Cardiac fibroblast (primary cell): ENCODE measurements around the gene KNSTRN.
A peak's percentile ranks its signal among the peaks of the same experiment; 100 is the strongest.

Experiments used
- DNase-seq, 2 donors: peaks; one replicate each; pipeline versions ENCODE4 v3.0.0 to v3.0.0-alpha.2; 2010; ENCODE audit warnings: low read depth in 2 of 2
- H3K4me3 ChIP-seq, 2 donors: replicated peaks in 1 of 2; 1 replicate in 1 of 2; 2 replicates in 1 of 2; pipeline ENCODE4 v1.5.1; 2011; ENCODE audit warnings: low read depth in 2 of 2, low read length in 2 of 2, mild to moderate bottlenecking in 2 of 2, moderate library complexity in 1 of 2
- TF ChIP-seq, protein P1 (sequence below): IDR thresholded peaks from one replicate; pipeline ENCODE4 v1.5.1; 2011; ENCODE audit warnings: low read depth, mild to moderate bottlenecking, low read length, inconsistent platforms

The KNSTRN gene

DNA sequence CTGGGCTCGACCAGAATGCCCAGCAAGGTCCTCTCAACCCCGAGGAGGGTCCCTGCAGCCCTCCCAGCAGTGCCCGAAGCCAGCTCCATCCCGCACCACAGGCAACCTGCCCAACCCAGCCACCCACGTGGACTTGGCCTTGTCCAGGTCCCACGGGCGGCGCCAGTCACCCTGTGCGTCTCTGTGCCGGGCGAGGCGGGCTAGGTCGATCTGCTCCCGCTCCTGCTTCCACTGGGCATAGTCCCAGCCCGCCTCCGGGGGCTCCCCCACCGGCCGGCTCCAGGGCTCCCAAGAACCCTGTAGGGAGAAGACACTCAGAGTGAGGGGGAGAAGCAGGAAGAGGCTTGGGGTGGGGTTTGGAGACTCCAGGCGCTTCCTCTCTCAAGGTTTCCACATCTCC is 44.9 kb upstream of the KNSTRN start:
- DNase-seq, result no peak
- peak overlapping the region in 1 of 2 donors; percentile 65 for H3K4me3 ChIP-seq
- TF ChIP-seq, protein P1, sequence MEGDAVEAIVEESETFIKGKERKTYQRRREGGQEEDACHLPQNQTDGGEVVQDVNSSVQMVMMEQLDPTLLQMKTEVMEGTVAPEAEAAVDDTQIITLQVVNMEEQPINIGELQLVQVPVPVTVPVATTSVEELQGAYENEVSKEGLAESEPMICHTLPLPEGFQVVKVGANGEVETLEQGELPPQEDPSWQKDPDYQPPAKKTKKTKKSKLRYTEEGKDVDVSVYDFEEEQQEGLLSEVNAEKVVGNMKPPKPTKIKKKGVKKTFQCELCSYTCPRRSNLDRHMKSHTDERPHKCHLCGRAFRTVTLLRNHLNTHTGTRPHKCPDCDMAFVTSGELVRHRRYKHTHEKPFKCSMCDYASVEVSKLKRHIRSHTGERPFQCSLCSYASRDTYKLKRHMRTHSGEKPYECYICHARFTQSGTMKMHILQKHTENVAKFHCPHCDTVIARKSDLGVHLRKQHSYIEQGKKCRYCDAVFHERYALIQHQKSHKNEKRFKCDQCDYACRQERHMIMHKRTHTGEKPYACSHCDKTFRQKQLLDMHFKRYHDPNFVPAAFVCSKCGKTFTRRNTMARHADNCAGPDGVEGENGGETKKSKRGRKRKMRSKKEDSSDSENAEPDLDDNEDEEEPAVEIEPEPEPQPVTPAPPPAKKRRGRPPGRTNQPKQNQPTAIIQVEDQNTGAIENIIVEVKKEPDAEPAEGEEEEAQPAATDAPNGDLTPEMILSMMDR, result no peak

DNA sequence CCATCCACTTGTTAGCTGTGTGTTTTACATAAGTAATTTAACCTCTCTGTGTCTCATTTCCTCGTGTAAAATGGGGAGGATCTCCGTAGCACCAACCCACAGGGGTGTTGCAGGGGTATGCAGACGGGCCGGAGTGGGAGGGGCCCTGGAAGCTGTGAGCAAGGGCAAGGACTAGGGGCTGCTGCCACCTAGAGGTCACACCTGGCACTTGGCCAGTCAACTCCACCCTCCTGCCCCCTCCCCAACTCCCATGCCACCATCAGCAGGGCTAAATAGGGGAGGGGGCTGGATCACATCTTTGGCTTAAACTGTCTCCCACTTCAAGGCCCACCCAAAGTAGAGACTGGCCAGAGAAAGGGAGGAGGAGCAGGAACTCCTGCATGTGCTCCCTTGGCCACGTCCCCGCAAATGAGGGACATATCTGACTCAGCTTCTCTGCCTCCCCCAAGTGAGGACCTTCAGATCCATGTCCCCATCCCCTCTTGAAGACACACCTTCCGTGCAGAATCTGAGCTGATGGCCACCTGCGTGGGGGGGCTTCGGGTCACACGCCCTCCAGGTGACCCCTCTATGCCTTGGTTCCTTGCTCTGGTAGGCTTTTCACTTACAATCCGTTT is 44.4 kb upstream of the KNSTRN start:
- TF ChIP-seq, protein P1, result peak; percentile 73
- DNase-seq, result peak; percentile 77 to 79
- peak overlapping the region in 1 of 2 donors; percentile 65 for H3K4me3 ChIP-seq

DNA sequence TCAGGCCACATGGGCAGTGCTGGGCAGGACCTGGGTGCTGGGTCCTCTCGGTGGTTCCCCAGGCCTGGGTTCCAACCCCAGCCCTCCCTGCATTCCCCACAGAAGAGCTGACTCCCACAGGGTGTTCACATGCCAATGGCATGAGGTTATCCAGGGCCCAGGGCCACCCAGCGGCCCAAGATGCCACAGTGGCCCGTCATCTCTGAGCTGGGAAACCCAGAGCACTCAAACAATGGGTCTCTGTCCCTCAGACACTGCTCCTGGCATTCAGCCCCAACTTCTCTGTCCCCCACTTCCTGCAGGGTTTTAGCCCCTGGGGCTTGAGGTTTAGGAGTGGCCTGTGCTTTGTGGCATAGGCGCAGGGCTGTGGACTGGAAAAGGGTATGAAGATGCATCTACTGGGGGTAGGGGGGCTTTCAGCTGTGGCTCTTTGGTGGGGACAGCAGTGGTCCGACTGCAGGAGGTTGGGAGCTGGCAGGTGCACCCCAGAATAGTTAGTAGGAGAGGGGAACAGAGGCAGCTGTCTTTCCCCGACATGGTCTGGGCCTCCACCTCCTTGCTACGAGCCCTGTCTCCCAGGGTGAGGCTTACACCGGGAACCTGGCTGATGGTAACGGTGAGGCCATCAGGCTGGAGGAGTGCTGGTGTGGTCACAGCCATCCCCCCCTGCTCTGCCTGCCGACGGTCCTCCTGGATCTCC is 43.5 kb upstream of the KNSTRN start:
- TF ChIP-seq, protein P1, result no peak
- H3K4me3 ChIP-seq, result peak overlapping the region; percentile 42 to 65

DNA sequence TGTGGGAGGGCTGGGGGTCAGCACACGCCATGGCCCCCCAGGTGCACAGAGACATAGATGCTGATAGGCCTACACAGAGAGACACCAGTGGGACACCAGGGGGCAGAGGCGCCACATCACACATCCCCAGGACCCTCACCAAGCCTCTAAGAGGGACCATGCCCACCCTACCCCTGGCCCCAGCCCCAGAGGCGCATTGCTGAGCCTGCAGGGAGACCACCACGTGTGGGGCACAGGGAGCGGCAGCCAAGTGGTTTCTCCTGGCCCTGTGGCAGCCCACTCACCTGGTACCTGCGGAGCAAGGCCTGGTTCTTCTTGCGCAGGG is 42.9 kb upstream of the KNSTRN start:
- DNase-seq, result no peak
- TF ChIP-seq, protein P1, result peak; percentile 24
- H3K4me3 ChIP-seq, result peak overlapping the region; percentile 42 to 65

More for the DNA sequence above, 43.5 kb upstream of the KNSTRN start:
- peak; percentile 72 to 95 for DNase-seq

DNA sequence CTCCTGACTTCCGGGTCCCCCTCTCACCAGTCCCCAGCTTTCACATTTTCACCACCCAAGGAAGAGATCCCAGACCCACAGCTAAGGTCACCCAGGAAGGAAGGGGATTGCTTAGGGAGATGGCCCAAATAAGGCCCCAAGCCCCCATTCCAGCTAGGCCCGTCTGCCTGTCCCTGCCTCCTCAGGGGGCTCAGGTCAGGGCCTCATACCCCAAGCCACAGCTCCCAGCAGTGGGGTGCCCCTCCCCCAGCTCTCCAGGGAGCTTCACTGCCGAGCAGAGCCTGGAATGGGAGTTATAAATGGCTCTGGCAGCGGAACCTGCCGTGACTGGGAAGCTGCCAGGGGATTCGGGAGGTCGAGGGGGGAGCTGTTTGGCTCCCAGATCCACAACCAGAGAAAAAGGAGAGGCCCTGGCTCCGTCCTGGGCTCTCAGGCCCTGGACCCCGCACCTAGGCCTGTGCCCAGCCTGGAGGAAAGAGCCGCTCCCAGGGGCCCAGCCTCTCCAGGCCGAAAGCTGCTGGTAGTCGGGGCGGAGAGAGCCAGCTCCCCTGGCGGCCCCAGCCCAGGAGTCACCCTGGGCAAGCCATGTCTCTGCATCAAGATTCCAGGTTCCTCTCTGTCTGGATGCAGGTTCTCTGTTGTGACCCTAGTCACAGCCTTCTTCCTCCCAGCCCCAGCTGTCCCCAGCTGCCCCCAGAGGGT is 42.3 kb upstream of the KNSTRN start:
- TF ChIP-seq, protein P1, result no peak
- DNase-seq, result peak; percentile 82 to 92
- peak overlapping the region; percentile 42 to 65 for H3K4me3 ChIP-seq

DNA sequence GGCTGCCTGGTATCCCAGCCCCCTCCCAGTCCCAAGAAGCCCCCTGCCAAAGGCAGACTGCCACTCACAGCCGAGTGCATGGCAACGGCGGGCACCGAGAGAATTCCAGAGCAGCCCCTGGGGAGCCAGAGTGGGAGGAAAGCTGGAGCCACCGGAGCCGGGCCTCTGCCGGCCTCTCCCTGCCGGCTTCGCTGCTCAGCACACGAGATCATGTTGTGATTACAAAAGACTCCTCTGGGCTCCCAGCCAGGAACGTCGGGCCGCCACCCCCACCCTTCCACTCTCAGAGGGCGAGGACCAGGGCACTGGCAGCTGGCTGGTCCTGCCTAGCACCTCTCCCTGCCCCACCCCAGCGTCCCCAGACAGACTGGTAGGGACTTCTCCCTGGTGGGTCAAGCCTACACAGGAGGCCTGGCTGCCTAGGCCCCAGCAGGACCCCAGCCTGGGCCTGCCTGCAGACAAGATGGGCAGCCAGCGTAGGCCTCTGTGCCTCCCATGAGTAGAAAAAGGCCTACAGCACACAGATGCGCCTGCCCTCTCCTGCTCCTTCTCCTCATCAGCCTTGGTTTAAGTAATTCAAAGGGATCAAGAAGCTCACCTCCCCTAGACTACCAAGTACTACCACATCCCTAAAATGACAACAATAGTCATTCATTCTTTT is 41.7 kb upstream of the KNSTRN start, which contains the start of gene CCDC9B:
Gene CCDC9B (minus strand): TSS at position 200 of the 661 bp plus-strand sequence. CDS start 120 bp downstream, at position 80.
- TF ChIP-seq, protein P1, result no peak
- DNase-seq, result peak; percentile 92 to 93
- peak within 1 kb of the TSS; percentile 42 to 65 for H3K4me3 ChIP-seq
